Activated CD8-positive, alpha-beta T cell treated with anti-CD3 and anti-CD28 coated beads for 36 hours (primary cell): ENCODE data around the gene MBLAC1. TPM values are rescaled to one million over a fixed set of nuclear protein-coding genes. Genes with fewer than 3 reads are reported as not detected.

Experiments
- ATAC-seq: fragments of 200-7000 bp; cut with Tn5 transposase; one replicate; pipeline ENCODE4 v1.10.0; 2021; ENCODE audit warnings: mild to moderate bottlenecking, moderate library complexity
- CTCF ChIA-PET: fragments of 350-600 bp; sonication (Branson Sonifier 250); formaldehyde crosslinking; loops from one replicate; lab custom pipeline; 2021; ENCODE audit warnings: antibody characterized with exemption; lab: Charles Lee
- POLR2A ChIA-PET: fragments of 350-600 bp; sonication (Branson Sonifier 250); formaldehyde crosslinking; loops from one replicate; lab custom pipeline; 2021; ENCODE audit warnings: antibody characterized with exemption; lab: Charles Lee
- DNase-seq: peaks from one replicate; pipeline ENCODE4 v3.0.0-alpha.2; 2020
- H3K27ac Mint-ChIP-seq: one replicate; pipeline ENCODE4 v1.8.0; 2021; ENCODE audit warnings: mild to moderate bottlenecking, mixed read lengths
- H3K27me3 Mint-ChIP-seq: one replicate; pipeline ENCODE4 v1.8.0; 2021; ENCODE audit warnings: mixed read lengths
- H3K36me3 Mint-ChIP-seq: one replicate; pipeline ENCODE4 v1.8.0; 2021; ENCODE audit warnings: low read depth, mixed read lengths
- H3K4me1 Mint-ChIP-seq: one replicate; pipeline ENCODE4 v1.8.0; 2021; ENCODE audit warnings: low read depth, mixed read lengths
- H3K4me3 Mint-ChIP-seq: one replicate; pipeline ENCODE4 v1.8.0; 2021; ENCODE audit warnings: mild to moderate bottlenecking, moderate library complexity, mixed read lengths
- H3K9me3 Mint-ChIP-seq: one replicate; pipeline ENCODE4 v1.8.0; 2021; ENCODE audit warnings: mixed read lengths
- intact Hi-C: fragments of 100-400 bp; cut with micrococcal nuclease; formaldehyde crosslinking; loops from one replicate; pipeline ENCODE4 v1.10.0; 2022
- total RNA-seq, 2 experiments: library from RNA; stranded (reverse); gene quantifications; one replicate each; pipeline ENCODE4 v1.2.3, GENCODE V29; 2021
- TF ChIP-seq, protein P1 (sequence below): fragments of 200-600 bp; IDR thresholded peaks from one replicate; pipeline ENCODE4 v1.8.0; 2022; ENCODE audit warnings: antibody characterized with exemption, mild to moderate bottlenecking

The MBLAC1 gene
- total RNA-seq, 2 experiments from 2014 or later, result 1.9 to 2.1 TPM

- Mint-ChIP-seq H3K4me1 (peaks cover 55% of the 10 kb centered on the region), H3K9me3 (no peaks in the 10 kb centered on the region), H3K36me3 (peaks cover 84% of the 10 kb centered on the region), H3K27me3 (no peaks in the 10 kb centered on the region), H3K27ac (peak overlapping the region; percentile 5), H3K4me3 (no peak overlapping the region)
- ChIA-PET CTCF (interaction anchor here (0.9 kb wide), 1 partner anchor 78 kb away, joined by 3 read pairs; no protein-coding TSS in a partner anchor), POLR2A (interaction anchor here (0.7 to 3.2 kb wide), 11 partner anchors 9 to 339 kb away, joined by 3 to 12 read pairs (median 5); partner anchors contain the start of gene PVRIG)
- ATAC-seq (no peak), DNase-seq (no peak)
- intact Hi-C loops, result no loop called here
- TF ChIP-seq, protein P1, sequence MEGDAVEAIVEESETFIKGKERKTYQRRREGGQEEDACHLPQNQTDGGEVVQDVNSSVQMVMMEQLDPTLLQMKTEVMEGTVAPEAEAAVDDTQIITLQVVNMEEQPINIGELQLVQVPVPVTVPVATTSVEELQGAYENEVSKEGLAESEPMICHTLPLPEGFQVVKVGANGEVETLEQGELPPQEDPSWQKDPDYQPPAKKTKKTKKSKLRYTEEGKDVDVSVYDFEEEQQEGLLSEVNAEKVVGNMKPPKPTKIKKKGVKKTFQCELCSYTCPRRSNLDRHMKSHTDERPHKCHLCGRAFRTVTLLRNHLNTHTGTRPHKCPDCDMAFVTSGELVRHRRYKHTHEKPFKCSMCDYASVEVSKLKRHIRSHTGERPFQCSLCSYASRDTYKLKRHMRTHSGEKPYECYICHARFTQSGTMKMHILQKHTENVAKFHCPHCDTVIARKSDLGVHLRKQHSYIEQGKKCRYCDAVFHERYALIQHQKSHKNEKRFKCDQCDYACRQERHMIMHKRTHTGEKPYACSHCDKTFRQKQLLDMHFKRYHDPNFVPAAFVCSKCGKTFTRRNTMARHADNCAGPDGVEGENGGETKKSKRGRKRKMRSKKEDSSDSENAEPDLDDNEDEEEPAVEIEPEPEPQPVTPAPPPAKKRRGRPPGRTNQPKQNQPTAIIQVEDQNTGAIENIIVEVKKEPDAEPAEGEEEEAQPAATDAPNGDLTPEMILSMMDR, result no peak
These were observed 31.5 kb upstream of the MBLAC1 start for GRCh38 chr7:100095289-100095688.

GRCh38 chr7:100095704-100096103, 31.1 kb upstream of the MBLAC1 start:
- Mint-ChIP-seq H3K4me1 (peaks cover 53% of the 10 kb centered on the region), H3K4me3 (no peak overlapping the region), H3K27ac (peak overlapping the region; percentile 5), H3K36me3 (peaks cover 88% of the 10 kb centered on the region), H3K9me3 (no peaks in the 10 kb centered on the region), H3K27me3 (no peaks in the 10 kb centered on the region)
- ChIA-PET CTCF (interaction anchor here (0.9 kb wide), 1 partner anchor 78 kb away, joined by 3 read pairs; no protein-coding TSS in a partner anchor), POLR2A (interaction anchor here (1.0 to 3.2 kb wide), 9 partner anchors 9 to 124 kb away, joined by 3 to 12 read pairs (median 5); partner anchors contain the start of gene PVRIG)
- TF ChIP-seq, protein P1, result no peak
- no peak for ATAC-seq
- intact Hi-C loops, result no loop called here
- no peak for DNase-seq

DNA sequence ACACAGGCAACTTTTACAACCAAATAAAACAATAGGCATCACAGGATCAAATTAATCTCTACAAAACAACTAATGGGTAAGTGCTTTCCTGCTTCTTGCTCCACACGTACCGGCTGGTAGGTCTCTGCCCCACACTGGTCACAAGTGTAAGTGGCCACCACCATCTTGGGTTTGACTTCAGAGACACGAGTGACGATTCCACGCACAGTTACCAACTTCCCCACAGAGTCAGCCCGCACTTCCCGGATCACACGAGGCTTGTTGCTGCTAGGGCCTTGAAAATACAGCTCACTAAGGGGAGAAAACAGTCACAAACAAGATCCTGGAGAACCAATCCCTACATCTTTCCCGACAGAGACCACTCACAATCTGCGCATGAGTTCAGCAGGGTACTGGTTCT, 27.9 kb upstream of the MBLAC1 start:
- TF ChIP-seq, protein P1, result no peak
- intact Hi-C loops, result no loop called here
- H3K27ac Mint-ChIP-seq, result peak overlapping the region; percentile 95
- DNase-seq (no peak), ATAC-seq (no peak)
- H3K36me3 Mint-ChIP-seq, result peaks cover 61% of the 10 kb centered on the region
- no peaks in the 10 kb centered on the region for H3K27me3 Mint-ChIP-seq
- no peaks in the 10 kb centered on the region for H3K9me3 Mint-ChIP-seq
- CTCF ChIA-PET, result interaction anchor here (2.5 kb wide), 1 partner anchor 8 kb away, joined by 10 read pairs; no protein-coding TSS in a partner anchor
- POLR2A ChIA-PET, result interaction anchor here (0.6 to 8.5 kb wide), 6 partner anchors 8 to 28 kb away, joined by 3 to 187 read pairs (median 31); partner anchors contain the start of genes COPS6 and MBLAC1
- H3K4me3 Mint-ChIP-seq, result peak overlapping the region; percentile 91
- H3K4me1 Mint-ChIP-seq, result peaks cover 49% of the 10 kb centered on the region

- H3K9me3 Mint-ChIP-seq, result no peaks in the 10 kb centered on the region
- H3K4me3 Mint-ChIP-seq, result peak overlapping the region; percentile 91
- ChIA-PET POLR2A (interaction anchor here (0.6 to 8.5 kb wide), 7 partner anchors 8 to 48 kb away, joined by 3 to 187 read pairs (median 19); partner anchors contain the start of genes COPS6 and MBLAC1), CTCF (interaction anchor here (2.5 kb wide), 1 partner anchor 9 kb away, joined by 10 read pairs; no protein-coding TSS in a partner anchor)
- H3K27me3 Mint-ChIP-seq, result no peaks in the 10 kb centered on the region
- intact Hi-C loops, result no loop called here
- H3K36me3 Mint-ChIP-seq, result peaks cover 58% of the 10 kb centered on the region
- peaks cover 50% of the 10 kb centered on the region for H3K4me1 Mint-ChIP-seq
- ATAC-seq (no peak), DNase-seq (no peak)
- TF ChIP-seq, protein P1, result no peak
- H3K27ac Mint-ChIP-seq, result peak overlapping the region; percentile 95
These were observed 27.3 kb upstream of the MBLAC1 start for GRCh38 chr7:100099452-100099851.
